ENCODE measurements around the gene CLEC14A. TPM values are rescaled to one million over a fixed set of nuclear protein-coding genes. Genes with fewer than 3 reads are reported as not detected.
A peak's percentile ranks its signal among the peaks of the same experiment; 100 is the strongest.

CLEC14A gene
- total and polyA plus RNA-seq, 8 donors = 1.8 to 24.9 (median 9.6) TPM; not detected in 1

DNA sequence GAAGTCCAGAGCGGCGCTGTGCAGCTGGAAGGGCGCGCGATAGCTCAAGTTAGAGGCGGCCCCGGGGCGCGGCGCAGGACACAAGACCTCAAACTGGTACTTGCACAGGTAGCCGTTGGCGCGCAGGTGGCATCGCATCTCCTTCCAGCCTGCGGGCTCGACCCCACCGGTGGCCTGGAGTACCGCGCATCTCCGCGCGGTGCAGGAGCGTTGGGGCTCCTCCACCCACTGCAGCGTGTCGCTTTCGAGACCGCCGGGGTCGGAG lies 553 bp downstream of the CLEC14A start:
- no peaks in the 10 kb centered on the region for H3K36me3 ChIP-seq
- peak overlapping the region; percentile 45 to 59 (median 51) for H3K4me3 ChIP-seq
- 0 to 4% (median 2%) methylated on average over 9 to 29 of the region's 29 CpGs for WGBS, 5 donors
- peaks cover 10 to 21% (median 16%) of the 10 kb centered on the region in 4 donors for H3K4me1 ChIP-seq
- peaks cover 0 to 31% (median 19%) of the 10 kb centered on the region in 3 donors for H3K27me3 ChIP-seq
- peak in 1 of 2 donors; percentile 67 for DNase-seq
- intact Hi-C loops (cut with DNase I; ENCODE audit: low total_unique reads) = no loop called here
- peak overlapping the region; percentile 51 to 79 (median 71) for H3K27ac ChIP-seq
- TF ChIP-seq POLR2AphosphoS5 (IDR thresholded peaks at IDR 0.05) (no peak), EP300 (IDR thresholded peaks at IDR 0.05) (no peak), CTCF (IDR thresholded peaks at IDR 0.05) (no peak), POLR2A (IDR thresholded peaks at IDR 0.05) (no peak)
- H3K9me3 ChIP-seq = no peaks in the 10 kb centered on the region

GRCh38 chr14:38254571-38255407 lies 1.1 kb downstream of the CLEC14A start:
- TF ChIP-seq EP300 (IDR thresholded peaks at IDR 0.05) (no peak), CTCF (IDR thresholded peaks at IDR 0.05) (no peak)
- H3K4me3 ChIP-seq = peak overlapping the region; percentile 45 to 59 (median 51)
- intact Hi-C loops (cut with DNase I; ENCODE audit: low total_unique reads) = no loop called here
- peaks cover 0 to 31% (median 19%) of the 10 kb centered on the region in 3 donors for H3K27me3 ChIP-seq
- H3K4me1 ChIP-seq = peaks cover 10 to 21% (median 16%) of the 10 kb centered on the region in 4 donors
- DNase-seq = peak; percentile 5 to 41
- 16 to 30% (median 16%) methylated on average over 27 to 44 of the region's 44 CpGs for WGBS, 5 donors
- peak overlapping the region; percentile 54 to 79 (median 71) for H3K27ac ChIP-seq
- no peaks in the 10 kb centered on the region for H3K36me3 ChIP-seq
- no peaks in the 10 kb centered on the region for H3K9me3 ChIP-seq

DNA sequence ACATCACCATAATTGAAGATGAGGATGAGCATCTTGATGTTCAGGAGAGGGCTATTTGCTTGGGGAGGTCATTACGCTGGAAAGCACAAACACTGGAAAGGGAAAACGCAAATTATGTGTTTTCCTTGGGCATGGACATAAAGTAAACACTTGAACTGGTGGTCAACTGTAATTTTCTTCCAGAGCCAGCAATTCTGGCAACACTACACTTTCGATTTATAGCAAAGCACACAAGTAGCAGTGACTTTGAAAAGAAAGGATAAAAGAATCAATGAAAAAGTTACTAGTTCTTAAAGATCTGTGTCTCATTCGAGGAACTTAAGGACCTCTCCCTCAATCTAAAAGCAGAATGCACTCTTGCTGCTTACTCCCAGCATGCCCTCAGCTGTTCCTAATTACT lies 2.2 kb downstream of the CLEC14A start:
- 49 to 66% (median 60%) methylated on average over 4 of the region's 4 CpGs for WGBS, 5 donors

More for the DNA sequence above, 2.2 kb downstream of the CLEC14A start:
- H3K4me3 ChIP-seq = peak overlapping the region in 3 of 4 donors; percentile 21 to 59 (median 49)
- intact Hi-C loops (cut with DNase I; ENCODE audit: low total_unique reads) = no loop called here
- H3K4me1 ChIP-seq = peaks cover 10 to 21% (median 16%) of the 10 kb centered on the region in 4 donors
- no peaks in the 10 kb centered on the region for H3K36me3 ChIP-seq
- TF ChIP-seq EP300 (IDR thresholded peaks at IDR 0.05) (no peak), POLR2AphosphoS5 (IDR thresholded peaks at IDR 0.05) (no peak), POLR2A (IDR thresholded peaks at IDR 0.05) (no peak), CTCF (IDR thresholded peaks at IDR 0.05) (no peak)
- no peak for DNase-seq
- no peaks in the 10 kb centered on the region for H3K9me3 ChIP-seq
- H3K27me3 ChIP-seq = peaks cover 0 to 31% (median 19%) of the 10 kb centered on the region in 3 donors
- peak overlapping the region in 1 of 5 donors; percentile 66 for H3K27ac ChIP-seq
